ENCODE measurements around the gene SLC6A19.
A peak's percentile ranks its signal among the peaks of the same experiment; 100 is the strongest.

The SLC6A19 gene

GRCh38 chr5:1197876-1198666 is 3.3 kb upstream of the SLC6A19 start:
- DNase-seq: no peak

GRCh38 chr5:1199340-1199648 is 2.1 kb upstream of the SLC6A19 start:
- DNase-seq: no peak

GRCh38 chr5:1199649-1200494 is 1.5 kb upstream of the SLC6A19 start:
- peak; percentile 49 for DNase-seq

GRCh38 chr5:1200495-1201326 is 684 bp upstream of the SLC6A19 start:
- no peak for DNase-seq

- no peak for DNase-seq
Measured at GRCh38 chr5:1202026-1202797, 817 bp downstream of the SLC6A19 start.

GRCh38 chr5:1202798-1203185 is 1.4 kb downstream of the SLC6A19 start:
- no peak for DNase-seq

GRCh38 chr5:1203311-1203967 is 2.0 kb downstream of the SLC6A19 start:
- DNase-seq: no peak

GRCh38 chr5:1203968-1204692 is 2.7 kb downstream of the SLC6A19 start:
- no peak for DNase-seq

GRCh38 chr5:1204693-1205242 is 3.4 kb downstream of the SLC6A19 start:
- DNase-seq: peak; percentile 78

- DNase-seq: no peak
Measured at GRCh38 chr5:1205255-1206180, 4.1 kb downstream of the SLC6A19 start.

- DNase-seq: no peak
Measured at GRCh38 chr5:1206521-1207412, 5.4 kb downstream of the SLC6A19 start.

GRCh38 chr5:1207555-1207954 is 6.2 kb downstream of the SLC6A19 start:
- DNase-seq: peak; percentile 32

GRCh38 chr5:1208221-1208742 is 6.9 kb downstream of the SLC6A19 start:
- no peak for DNase-seq

- DNase-seq: peak; percentile 88
Measured at GRCh38 chr5:1208743-1209488, 7.5 kb downstream of the SLC6A19 start.

GRCh38 chr5:1209489-1209852 is 8.1 kb downstream of the SLC6A19 start:
- no peak for DNase-seq

GRCh38 chr5:1209896-1210776 is 8.7 kb downstream of the SLC6A19 start:
- DNase-seq: no peak

- no peak for DNase-seq
Measured at GRCh38 chr5:1210832-1211251, 9.4 kb downstream of the SLC6A19 start.
